HG03280 (cell line): ENCODE data around the gene KCTD16.
A peak's percentile ranks its signal among the peaks of the same experiment; 100 is the strongest.

Experiments
- ATAC-seq: cut with Tn5 transposase; IDR thresholded peaks from one replicate; pipeline ENCODE4 v1.9.1; 2021; ENCODE audit warnings: mild to moderate bottlenecking, moderate library complexity; ENCODE audit not compliant: unreplicated experiment

The KCTD16 gene

DNA sequence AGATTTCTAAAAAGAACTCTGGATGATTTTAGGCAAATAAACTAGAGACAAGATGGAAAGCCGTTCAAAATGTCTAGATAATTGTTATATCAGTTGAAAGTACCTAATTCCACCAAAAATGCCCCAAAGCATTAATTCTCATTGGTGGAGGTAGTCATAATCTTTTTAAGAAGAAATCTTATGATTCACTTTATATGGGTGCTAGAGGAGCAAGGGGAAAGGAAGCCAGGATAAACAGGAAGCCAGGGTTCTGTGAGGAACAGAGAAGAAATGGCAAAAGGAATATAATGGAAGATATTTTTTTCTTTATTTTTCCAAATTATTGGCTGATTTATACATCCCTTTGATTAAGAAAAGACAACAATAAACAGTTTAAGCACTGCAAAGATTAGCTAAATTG is 8.0 kb upstream of the KCTD16 start:
- no peak for ATAC-seq

DNA sequence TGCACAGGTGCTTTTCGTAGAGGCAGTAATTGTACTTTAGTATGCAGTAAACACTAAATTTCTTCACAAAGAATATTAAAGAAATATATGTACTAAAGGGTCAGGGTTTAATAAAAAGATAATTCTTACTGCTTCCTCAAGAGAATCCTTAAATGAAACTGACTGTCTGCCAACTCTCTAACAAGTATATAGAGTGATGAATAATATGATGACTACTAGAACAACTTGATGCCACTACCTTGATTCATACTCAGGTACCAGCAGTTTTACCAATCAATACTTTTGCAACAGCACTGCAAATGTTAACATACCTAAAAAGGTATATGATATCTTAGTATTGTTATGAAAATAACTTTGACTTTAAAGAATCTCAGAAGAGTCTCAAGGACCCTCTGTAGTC is 4.0 kb upstream of the KCTD16 start:
- ATAC-seq = no peak

DNA sequence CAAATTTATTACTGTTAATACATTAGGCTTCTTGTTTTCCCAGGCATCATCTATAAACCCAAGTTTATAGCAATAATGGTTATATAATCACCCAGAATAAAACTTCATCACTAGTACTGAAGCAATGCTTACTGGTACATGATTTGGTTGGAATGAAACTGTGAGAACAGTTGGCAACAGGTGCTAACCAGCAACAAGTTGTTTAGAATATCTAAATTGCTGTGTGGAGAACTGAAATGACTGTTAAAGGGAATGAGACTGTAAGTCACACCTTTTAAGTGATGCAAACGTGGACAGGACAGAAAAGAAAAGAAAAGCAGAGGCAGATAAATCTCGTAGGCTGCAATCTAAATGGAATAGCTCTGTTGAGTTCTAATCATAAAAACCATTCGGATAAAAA is 2.7 kb upstream of the KCTD16 start:
- ATAC-seq = no peak

DNA sequence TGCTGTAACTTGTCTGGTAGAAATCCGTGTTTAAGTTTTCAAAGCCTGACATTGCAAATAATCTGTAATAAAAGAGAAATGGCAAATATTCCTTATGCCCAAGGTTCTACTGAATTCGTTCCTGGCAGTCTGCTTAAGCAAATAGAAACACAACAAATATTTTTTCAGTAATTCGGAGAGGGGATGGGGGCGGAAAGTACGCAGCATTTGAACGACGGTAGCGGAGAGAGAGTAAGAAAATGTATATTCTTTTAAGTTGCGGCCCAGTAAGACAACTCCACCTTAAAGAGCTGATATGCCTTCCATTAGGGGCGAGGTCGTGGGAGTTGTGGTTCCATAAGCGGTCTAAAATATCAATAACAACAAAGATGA is 783 bp upstream of the KCTD16 start:
- ATAC-seq = peak; percentile 1

DNA sequence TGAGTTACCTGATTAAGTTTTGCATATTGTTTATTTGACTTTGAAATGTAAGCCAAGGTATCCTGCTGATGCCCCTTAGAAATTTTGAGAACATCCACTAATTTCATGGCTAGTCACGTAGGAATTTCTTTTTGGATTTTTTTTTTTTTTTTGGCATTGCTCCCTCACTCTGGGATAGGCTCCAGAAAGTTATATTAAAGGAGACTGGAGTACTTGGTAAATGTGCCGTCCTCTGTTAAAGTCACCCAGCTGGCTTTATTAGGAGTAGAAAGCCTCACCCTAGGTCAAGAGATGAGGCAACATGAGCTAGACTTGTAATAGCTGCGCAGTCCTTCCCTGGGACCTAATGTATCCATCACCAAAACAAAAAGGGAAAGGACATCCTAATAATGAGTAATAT is 3.1 kb downstream of the KCTD16 start:
- ATAC-seq = no peak

DNA sequence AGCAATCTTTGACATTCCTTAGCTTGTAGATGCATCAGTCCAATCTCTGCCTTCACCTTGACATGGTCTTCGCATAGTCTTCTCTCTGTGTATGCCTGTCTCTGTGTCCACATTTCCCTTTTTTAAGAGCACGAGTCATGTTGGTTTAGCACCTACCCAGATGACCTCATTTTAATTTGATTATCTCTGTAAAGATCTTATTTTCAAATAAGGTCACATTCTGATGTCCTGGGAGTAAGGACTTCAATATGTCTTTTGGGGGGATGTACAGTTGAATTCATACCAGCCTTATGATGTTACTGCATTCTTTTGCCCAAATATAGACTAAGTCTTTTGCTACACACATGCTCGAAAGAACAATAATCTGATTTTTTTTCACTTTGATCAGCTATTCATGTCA is 6.9 kb downstream of the KCTD16 start:
- no peak for ATAC-seq

DNA sequence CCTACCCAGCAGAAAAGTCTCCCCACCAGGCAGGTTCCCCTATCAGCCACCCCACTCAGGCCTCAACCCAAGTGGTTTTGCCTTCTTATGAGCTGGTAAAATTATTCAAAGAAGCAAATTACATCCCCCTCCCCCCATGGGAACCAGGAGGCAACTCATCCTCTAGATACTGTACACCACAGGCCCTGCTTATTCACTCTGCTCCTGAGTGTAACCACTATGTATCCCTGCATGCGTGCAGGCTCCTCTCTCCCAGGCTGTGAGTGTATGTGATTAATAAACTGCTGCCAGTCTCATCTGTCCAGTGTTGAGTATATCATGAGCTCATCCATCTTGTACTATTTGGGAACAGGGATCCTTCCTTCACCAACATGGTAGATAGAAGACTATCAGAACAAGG is 8.6 kb downstream of the KCTD16 start:
- ATAC-seq = no peak

DNA sequence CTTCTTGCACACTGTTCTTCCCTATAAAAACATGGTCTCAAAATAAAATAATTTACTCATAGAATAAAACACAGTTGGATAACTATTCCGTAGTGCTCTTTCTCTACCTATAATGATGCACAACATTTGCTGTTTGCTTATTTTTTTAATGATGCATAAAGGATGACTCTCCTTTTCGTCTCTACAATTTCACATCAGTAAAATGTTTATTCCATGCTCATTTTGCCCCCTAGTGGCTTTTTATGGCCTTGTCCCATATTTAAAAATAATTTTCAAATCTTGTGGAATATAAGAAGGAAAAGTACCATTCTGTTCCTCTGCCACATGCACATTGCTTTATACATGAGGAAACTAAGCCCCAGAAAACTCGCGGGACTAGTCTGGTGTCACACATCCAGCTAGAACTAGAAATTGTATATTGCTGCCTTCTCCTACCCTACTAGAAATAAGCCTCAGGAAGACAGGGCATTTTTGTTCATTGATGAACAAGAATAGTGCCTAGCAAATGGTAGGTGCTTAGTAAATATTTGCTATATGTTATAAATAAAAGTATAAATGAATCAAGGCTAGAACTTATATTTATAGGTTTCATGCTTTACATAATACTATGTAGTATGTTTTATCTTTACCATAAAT is 12.7 kb downstream of the KCTD16 start:
- ATAC-seq = no peak

DNA sequence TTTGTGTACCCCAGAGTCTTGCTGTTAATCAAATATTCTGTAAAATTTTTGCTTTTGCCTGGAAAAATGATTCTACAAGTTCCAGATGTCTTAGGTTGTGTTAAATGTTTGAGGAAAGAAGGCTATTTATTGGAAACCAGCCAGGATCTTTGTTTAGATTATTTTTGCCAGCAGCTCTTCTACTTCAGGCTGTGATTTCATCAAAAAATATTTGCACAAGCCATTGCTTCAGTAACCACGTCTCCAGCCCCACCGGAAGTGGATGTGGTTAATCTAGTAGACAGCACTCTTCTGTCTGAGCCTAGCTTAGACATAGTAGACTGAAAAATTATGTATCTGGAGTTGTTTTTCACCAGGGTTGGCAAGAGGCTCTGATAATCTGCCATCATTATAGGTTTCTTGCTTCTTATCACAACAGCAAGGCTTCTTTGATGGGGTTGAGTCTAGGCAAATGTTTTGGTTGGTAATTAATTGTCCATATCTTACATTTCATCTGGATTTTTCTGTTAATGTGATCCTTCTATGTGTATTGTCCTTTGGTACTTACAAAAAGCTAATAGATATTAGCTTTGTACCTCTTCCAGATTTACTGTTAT is 17.1 kb downstream of the KCTD16 start:
- peak; percentile 65 for ATAC-seq

DNA sequence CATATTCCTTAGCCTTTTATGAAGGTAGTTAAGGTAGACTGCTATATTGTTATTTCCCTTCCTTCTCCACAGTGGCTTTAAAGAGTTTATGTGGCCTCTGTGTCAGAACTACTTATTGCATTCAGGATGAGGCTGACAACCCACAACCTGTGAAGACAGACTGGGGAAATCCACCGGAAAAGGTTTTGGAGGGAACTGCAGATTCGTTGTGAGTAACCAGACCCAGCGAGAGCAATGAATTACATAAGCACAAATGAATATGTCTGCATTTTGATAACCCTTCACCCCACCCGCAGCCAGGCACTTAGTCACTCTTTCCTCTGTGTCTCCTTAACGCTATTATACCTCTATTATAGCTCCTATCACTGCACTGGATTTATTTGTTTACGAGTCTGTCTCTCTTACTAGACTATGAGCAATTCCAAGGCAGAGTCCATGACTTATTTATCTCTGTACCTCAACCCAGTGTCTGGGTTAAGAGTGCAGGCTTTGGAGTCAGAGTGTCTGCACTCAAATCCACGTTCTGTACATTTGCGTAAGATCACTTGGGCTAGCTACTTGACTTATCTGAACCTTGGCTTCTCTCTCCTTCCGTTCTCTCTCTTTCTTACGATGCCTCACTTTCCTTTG is 19.2 kb downstream of the KCTD16 start:
- peak; percentile 35 for ATAC-seq

DNA sequence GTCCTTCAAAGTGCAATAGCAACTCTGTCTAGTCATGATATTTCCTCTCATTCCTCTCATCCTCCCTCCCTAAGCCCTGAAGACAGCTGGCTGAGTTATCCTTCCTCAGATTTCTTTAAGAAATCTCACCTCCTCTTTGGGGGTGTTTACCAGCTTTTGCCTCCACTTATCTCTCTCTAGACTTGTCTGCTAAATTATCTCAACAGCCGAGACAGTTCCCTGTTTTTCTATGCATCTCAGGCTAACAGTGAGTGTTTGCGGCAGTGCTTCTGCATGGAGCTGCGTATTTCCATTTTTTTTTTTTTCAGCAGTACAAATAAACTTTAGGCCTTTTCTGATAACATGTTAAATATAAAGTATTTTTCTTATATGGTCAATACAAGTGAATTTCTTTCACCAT is 20.9 kb downstream of the KCTD16 start:
- ATAC-seq = no peak

DNA sequence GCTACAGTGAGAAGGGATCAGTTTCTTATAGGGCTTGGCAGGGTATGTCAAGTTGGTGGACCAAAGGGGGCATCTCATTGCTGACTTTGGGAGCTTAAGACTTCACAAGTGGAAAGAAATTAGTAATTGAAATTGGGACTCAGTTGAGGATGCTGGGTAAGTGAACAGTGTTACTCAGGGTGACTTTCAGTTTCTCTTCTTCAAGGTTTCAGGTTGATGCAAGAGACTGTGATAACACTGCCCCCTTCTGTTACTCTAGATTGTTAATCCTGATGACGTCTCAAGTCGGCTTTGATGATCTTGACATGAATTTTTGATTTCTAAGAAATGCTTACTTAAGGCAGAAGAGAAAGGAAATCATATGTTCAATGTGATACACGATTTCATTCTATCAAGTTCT is 21.3 kb downstream of the KCTD16 start:
- ATAC-seq = peak; percentile 92

DNA sequence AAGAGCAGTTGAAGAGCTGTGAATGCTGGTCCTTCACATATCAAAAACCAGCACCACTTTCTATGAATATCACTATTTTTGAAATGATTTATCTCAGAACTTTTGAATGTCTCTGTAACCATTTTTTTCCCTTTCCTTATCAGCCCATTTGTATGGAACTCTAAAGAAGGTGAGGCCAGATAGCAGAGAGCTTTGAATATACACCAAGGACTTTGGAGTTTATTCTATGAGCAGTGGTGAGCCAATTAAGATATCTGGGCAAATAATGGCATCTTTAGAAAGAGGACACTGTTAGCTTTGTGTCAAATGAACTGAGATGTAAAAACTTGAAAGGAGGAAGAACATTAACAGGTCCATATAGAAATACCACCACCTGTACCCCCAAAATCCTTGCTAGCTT is 22.0 kb downstream of the KCTD16 start:
- ATAC-seq = no peak

DNA sequence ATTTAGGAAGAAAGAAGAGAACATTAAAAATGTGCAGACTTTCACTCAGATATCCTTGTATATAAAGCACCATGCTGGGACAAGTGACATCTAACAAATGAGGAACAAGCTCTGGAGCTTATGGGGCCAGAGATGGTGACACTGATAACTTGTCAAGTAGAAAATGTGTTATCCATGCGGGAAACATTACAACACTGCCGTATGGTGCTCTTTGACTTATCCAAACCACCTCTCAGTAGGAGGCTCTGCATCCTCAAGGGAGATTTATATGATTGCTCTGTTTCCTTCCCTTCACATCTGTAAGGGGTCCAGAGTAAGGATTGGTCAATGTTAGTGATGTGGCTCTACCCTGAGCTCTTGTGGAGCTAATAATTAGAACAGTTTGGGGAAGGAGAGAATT is 23.5 kb downstream of the KCTD16 start:
- no peak for ATAC-seq

DNA sequence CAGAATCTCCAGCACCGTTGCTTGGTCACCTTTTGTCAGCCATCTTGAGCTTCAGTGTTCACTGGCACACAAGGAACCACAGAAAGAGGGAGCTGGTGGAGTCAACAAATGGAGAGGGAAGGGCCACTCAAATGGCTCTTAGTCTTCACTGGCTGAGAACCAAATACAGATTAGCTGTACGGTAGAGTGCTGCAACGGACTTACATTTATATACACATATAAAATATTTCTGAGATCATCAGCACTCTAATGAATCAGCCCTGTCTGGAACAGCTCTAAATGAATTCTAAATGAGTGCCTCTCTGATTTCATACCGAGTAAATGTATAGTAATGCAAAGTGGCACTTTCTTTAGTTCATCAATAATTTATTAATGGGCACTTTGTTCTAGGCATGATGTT is 24.8 kb downstream of the KCTD16 start:
- ATAC-seq = no peak

DNA sequence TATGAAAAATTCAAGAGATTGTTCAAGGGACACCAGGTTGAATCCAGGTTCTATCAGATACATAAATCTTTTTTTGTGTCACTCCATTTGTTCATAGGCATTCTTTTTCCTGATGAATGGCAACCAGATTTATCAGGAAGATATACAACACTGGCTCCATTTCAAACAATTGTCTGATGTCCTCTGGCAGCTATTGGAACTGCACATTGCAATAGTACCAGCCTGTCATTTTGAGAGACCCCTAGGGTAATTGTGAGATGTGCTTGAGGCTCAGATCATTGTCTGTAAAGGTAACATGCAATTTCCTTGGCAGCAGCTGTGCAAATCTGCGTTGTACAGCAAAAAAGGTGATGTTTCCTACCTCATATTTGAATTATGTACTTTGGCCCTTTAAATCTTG is 25.9 kb downstream of the KCTD16 start:
- ATAC-seq = no peak

DNA sequence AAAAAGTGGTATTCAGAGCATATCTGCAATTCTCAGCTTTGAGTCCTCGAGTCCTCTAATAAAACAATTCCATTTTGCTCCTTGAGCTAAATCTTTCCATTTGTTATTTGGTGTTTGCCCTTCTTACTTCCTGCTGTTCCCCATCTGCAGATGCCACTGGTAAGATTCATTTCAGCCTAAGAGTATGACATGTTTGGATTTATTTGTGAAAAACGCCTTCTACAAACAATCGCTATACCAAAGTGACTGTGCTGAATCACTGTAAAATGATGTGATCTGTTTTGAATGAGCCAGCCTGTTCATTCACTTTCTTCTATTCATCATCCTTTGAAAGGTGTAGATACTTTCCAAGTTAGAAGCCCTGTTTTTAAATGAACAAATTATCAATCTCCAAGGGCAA is 27.7 kb downstream of the KCTD16 start:
- no peak for ATAC-seq

DNA sequence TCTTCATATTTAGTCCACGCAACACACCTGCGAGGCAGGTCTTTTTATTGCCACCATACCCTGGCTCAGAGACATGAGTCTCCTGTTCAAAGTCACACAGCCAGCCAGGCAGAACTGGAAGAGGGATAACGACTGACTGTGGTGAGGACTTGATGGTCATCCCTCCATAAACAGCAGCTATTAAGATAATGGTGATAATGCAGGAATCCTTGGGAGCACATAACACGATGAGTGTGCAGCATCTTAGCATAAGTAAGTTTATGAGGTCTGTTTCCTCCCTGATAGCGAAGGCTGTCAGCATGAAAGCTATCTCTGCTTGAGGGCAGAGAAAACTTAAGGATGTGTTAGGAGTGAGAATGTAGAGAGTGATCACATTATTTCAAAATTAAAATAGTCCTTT is 30.9 kb downstream of the KCTD16 start:
- no peak for ATAC-seq

DNA sequence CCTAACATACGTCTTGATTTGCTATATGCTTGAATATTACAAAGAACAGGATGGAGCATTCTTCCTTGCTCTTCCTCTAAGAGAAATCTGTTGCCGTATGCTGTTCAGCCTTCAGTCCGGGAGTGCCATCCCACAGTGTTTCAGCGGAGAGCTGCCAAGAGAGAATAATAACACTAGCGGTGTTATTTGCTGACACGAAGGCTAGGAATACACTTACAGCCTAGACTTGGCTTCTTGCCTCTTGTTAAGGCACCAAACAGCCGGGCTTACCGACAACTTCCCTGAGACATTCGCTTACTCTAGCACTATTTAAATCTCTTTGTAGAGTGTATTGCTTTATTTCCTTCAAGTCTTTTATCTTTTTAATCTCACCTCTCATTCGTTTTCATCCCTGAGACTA is 31.4 kb downstream of the KCTD16 start:
- no peak for ATAC-seq

DNA sequence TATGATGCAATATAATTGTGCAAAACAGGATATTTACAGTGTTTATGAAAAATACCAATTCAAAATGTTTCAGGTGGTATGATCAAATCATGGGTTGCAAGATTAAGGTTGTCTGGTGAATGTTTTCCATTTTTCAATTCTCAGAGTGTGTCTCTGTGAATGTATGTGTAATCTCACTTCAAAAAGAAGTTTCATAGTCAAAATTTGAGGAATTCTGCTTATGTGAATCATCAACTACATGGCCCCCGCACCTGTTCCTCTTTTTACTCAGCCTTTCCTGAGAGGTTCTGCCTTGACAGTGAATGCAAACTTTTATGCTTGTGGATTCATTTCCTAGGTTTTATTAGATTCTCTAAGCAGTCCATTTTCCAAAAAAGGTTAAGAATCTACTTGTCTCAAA is 32.1 kb downstream of the KCTD16 start:
- no peak for ATAC-seq

DNA sequence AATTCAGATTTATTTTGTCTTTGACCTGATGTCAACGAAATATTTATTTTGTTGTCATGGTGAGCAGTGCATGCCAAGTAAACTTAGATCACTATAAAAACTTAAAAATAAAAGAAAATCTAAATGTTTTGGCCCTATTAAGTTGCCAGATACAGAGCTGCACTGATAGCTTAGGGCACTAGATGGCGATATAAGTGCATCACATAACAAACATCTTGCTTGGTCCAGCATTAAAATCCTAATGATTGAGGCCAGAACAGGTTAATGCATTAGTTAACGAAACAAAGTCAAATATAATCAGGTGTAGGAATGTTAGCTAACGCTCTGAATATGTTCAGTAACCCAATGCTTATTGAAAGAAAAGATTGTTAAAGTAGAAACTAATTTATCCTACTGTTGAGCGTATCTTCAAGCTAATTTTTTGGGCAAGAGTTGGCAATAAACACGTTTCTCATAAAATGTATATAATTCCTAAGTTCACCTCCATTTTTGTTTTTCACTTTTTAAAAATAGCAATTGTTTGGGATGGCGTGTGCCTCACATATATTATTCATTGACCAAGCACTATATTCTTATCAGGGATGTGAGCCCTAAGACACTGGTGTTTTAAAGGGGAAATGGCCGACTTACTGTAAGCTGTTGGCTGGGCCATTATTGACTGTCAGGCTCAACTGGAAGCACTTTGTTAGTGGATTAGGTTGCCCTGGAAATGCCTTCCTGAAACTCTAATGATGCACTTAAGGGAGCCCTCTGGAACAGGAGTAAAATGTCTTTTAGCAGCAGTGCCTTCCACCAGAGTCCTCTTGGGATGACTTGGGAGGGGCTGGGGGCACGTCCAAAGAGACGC is 33.3 kb downstream of the KCTD16 start:
- ATAC-seq = peak; percentile 82

DNA sequence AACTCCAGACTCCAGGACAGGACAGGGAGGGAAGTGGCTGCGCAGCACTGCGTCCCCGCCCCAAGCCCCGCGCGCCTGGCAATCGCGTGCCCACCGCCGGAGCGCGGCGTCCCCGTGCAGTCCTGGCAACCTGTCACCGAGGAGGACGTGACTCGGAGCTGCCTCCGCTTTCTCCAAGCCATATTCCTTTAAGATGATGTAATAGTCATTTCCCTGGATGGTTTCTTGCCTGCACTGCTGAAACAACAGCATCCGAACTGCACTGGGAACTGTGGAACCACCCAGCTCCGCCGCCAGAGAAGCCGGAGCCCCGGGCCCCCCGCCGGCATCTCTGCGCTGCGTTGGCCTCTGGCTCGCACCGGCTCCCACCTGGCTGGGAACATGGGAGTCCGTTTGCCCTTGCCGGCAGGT is 34.5 kb downstream of the KCTD16 start:
- ATAC-seq = no peak
